ENCODE measurements around the gene ZNRF2. TPM values are rescaled to one million over a fixed set of nuclear protein-coding genes. Genes with fewer than 3 reads are reported as not detected.

The ZNRF2 gene
- total and polyA plus RNA-seq, 2 donors (not counting 1 experiment from before 2014, with no cell fraction given), result 2.6 to 7.9 TPM

- Histone ChIP-seq H2AFZ (ENCODE audit: low read length) (no peak overlapping the region), H3K4me1 (ENCODE audit: control insufficient read depth, extremely low read depth, insufficient read depth, low read length) (peaks cover 2% of the 10 kb centered on the region), H3K9ac (ENCODE audit: insufficient read depth, low read length) (no peak overlapping the region), H3K79me2 (ENCODE audit: control insufficient read depth, insufficient read depth, low read length) (no peaks in the 10 kb centered on the region), H3K27me3 (ENCODE audit: control insufficient read depth, insufficient read depth, low read length) (no peaks in the 10 kb centered on the region), H3K4me3 (replicated peaks in 1 of 4; ENCODE audit: control extremely low read depth in 1 of 4, insufficient read depth in 1 of 4, low read depth in 3 of 4, low read length in 4 of 4) (no peak overlapping the region), H4K20me1 (ENCODE audit: control insufficient read depth, extremely low read depth, insufficient read depth, low read length) (no peaks in the 10 kb centered on the region), H3K4me2 (ENCODE audit: extremely low read depth, insufficient read depth, low read length) (no peak overlapping the region), H3K36me3 (ENCODE audit: control insufficient read depth, insufficient read depth, low read length) (no peaks in the 10 kb centered on the region), H3K9me3 (ENCODE audit: control insufficient read depth, insufficient read depth, low read depth, low read length) (no peaks in the 10 kb centered on the region), H3K27ac (ENCODE audit: insufficient read depth, low read length) (no peak overlapping the region)
- DNase-seq (ENCODE audit: low read depth in 2 of 2), result no peak
- no peak for TF ChIP-seq EZH2 (IDR thresholded peaks at IDR 0.05; ENCODE audit: low read length, missing control alignments)
- TF ChIP-seq, protein P1, sequence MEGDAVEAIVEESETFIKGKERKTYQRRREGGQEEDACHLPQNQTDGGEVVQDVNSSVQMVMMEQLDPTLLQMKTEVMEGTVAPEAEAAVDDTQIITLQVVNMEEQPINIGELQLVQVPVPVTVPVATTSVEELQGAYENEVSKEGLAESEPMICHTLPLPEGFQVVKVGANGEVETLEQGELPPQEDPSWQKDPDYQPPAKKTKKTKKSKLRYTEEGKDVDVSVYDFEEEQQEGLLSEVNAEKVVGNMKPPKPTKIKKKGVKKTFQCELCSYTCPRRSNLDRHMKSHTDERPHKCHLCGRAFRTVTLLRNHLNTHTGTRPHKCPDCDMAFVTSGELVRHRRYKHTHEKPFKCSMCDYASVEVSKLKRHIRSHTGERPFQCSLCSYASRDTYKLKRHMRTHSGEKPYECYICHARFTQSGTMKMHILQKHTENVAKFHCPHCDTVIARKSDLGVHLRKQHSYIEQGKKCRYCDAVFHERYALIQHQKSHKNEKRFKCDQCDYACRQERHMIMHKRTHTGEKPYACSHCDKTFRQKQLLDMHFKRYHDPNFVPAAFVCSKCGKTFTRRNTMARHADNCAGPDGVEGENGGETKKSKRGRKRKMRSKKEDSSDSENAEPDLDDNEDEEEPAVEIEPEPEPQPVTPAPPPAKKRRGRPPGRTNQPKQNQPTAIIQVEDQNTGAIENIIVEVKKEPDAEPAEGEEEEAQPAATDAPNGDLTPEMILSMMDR (conservative IDR thresholded peaks at IDR 0.05 in 1 of 2, IDR thresholded peaks at IDR 0.05 in 1 of 2; ENCODE audit: low read depth in 1 of 2, low read length in 2 of 2), result no peak
Measured at GRCh38 chr7:30369879-30370278, 85.5 kb downstream of the ZNRF2 start.

GRCh38 chr7:30371321-30371720 is 86.9 kb downstream of the ZNRF2 start:
- H3K79me2 ChIP-seq (ENCODE audit: control insufficient read depth, insufficient read depth, low read length), result no peaks in the 10 kb centered on the region
- no peak overlapping the region for H3K4me3 ChIP-seq (replicated peaks in 1 of 4; ENCODE audit: control extremely low read depth in 1 of 4, insufficient read depth in 1 of 4, low read depth in 3 of 4, low read length in 4 of 4)
- H3K27me3 ChIP-seq (ENCODE audit: control insufficient read depth, insufficient read depth, low read length), result no peaks in the 10 kb centered on the region
- H3K4me1 ChIP-seq (ENCODE audit: control insufficient read depth, extremely low read depth, insufficient read depth, low read length), result peaks cover 2% of the 10 kb centered on the region
- H3K36me3 ChIP-seq (ENCODE audit: control insufficient read depth, insufficient read depth, low read length), result no peaks in the 10 kb centered on the region
- H3K27ac ChIP-seq (ENCODE audit: insufficient read depth, low read length), result no peak overlapping the region
- DNase-seq (ENCODE audit: low read depth in 2 of 2), result no peak
- H3K9me3 ChIP-seq (ENCODE audit: control insufficient read depth, insufficient read depth, low read depth, low read length), result no peaks in the 10 kb centered on the region
- no peaks in the 10 kb centered on the region for H4K20me1 ChIP-seq (ENCODE audit: control insufficient read depth, extremely low read depth, insufficient read depth, low read length)
- H3K4me2 ChIP-seq (ENCODE audit: extremely low read depth, insufficient read depth, low read length), result no peak overlapping the region
- H2AFZ ChIP-seq (ENCODE audit: low read length), result no peak overlapping the region
- no peak overlapping the region for H3K9ac ChIP-seq (ENCODE audit: insufficient read depth, low read length)
- TF ChIP-seq, protein P1 (conservative IDR thresholded peaks at IDR 0.05 in 1 of 2, IDR thresholded peaks at IDR 0.05 in 1 of 2; ENCODE audit: low read depth in 1 of 2, low read length in 2 of 2), result no peak
- no peak for TF ChIP-seq EZH2 (IDR thresholded peaks at IDR 0.05; ENCODE audit: low read length, missing control alignments)

DNA sequence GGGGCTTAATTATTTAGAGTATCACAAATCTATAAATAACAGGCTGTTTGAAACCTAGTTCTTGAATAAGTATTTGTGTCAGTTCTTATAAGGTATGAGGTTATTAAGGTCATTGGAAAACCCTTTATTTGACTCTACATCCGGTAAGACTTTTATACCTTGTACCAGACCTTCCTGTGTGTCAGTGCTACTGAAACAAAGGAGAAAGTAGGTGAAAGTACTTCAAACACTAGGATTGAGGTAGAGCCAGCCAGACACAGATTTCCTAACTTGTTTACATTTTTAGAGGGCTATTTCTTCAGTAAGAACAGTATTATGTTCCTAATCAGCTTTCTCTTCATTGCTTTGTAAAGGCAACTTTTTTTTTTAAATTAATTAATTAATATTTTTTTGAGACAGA is 93.9 kb downstream of the ZNRF2 start:
- Histone ChIP-seq H3K27ac (ENCODE audit: insufficient read depth, low read length) (no peak overlapping the region), H2AFZ (ENCODE audit: low read length) (no peak overlapping the region), H3K4me3 (replicated peaks in 1 of 4; ENCODE audit: control extremely low read depth in 1 of 4, insufficient read depth in 1 of 4, low read depth in 3 of 4, low read length in 4 of 4) (no peak overlapping the region), H3K36me3 (ENCODE audit: control insufficient read depth, insufficient read depth, low read length) (no peaks in the 10 kb centered on the region), H3K27me3 (ENCODE audit: control insufficient read depth, insufficient read depth, low read length) (no peaks in the 10 kb centered on the region), H4K20me1 (ENCODE audit: control insufficient read depth, extremely low read depth, insufficient read depth, low read length) (no peaks in the 10 kb centered on the region), H3K4me2 (ENCODE audit: extremely low read depth, insufficient read depth, low read length) (no peak overlapping the region), H3K9me3 (ENCODE audit: control insufficient read depth, insufficient read depth, low read depth, low read length) (no peaks in the 10 kb centered on the region), H3K79me2 (ENCODE audit: control insufficient read depth, insufficient read depth, low read length) (no peaks in the 10 kb centered on the region), H3K9ac (ENCODE audit: insufficient read depth, low read length) (no peak overlapping the region), H3K4me1 (ENCODE audit: control insufficient read depth, extremely low read depth, insufficient read depth, low read length) (no peaks in the 10 kb centered on the region)
- no peak for TF ChIP-seq EZH2 (IDR thresholded peaks at IDR 0.05; ENCODE audit: low read length, missing control alignments)
- TF ChIP-seq, protein P1 (conservative IDR thresholded peaks at IDR 0.05 in 1 of 2, IDR thresholded peaks at IDR 0.05 in 1 of 2; ENCODE audit: low read depth in 1 of 2, low read length in 2 of 2), result no peak
- DNase-seq (ENCODE audit: low read depth in 2 of 2), result no peak

All from fibroblast of lung (primary cell).